ENCODE data around the gene NDUFB11.

GRCh38 chrX:47166126-47166525 is 21.6 kb upstream of the NDUFB11 start:
- TF ChIP-seq EZH2 (IDR thresholded peaks at IDR 0.05; ENCODE audit: borderline replicate concordance, low read length) (no peak), CTCF (conservative IDR thresholded peaks at IDR 0.05 in 1 of 2, IDR thresholded peaks at IDR 0.05 in 1 of 2; ENCODE audit: extremely low read depth in 1 of 2, insufficient read depth in 1 of 2, low read depth in 1 of 2, low read length in 2 of 2) (no peak)

All from mammary epithelial cell (primary cell).